ENCODE results near the gene MCTP2.

- TF ChIP-seq ZNF121 (CRISPR knock-in tag; IDR thresholded peaks at IDR 0.05) (no peak), ZNF138 (CRISPR knock-in tag; conservative IDR thresholded peaks at IDR 0.05) (no peak), TEAD4 (CRISPR knock-in tag; IDR thresholded peaks at IDR 0.05) (no peak), MAX (CRISPR knock-in tag; IDR thresholded peaks at IDR 0.05) (no peak), FOXJ3 (CRISPR knock-in tag; IDR thresholded peaks at IDR 0.05; ENCODE audit: borderline replicate concordance) (no peak), CBFB (CRISPR knock-in tag; IDR thresholded peaks at IDR 0.05; ENCODE audit: low read depth) (no peak), GABPB1 (CRISPR knock-in tag; IDR thresholded peaks at IDR 0.05) (no peak), ELF4 (CRISPR knock-in tag; IDR thresholded peaks at IDR 0.05; ENCODE audit: low read depth) (no peak), NFE2L1 (CRISPR knock-in tag; IDR thresholded peaks at IDR 0.05) (no peak), NR1H2 (CRISPR knock-in tag; IDR thresholded peaks at IDR 0.05) (no peak), ATF1 (CRISPR knock-in tag; IDR thresholded peaks at IDR 0.05) (no peak)
- TF ChIP-seq, protein P1, sequence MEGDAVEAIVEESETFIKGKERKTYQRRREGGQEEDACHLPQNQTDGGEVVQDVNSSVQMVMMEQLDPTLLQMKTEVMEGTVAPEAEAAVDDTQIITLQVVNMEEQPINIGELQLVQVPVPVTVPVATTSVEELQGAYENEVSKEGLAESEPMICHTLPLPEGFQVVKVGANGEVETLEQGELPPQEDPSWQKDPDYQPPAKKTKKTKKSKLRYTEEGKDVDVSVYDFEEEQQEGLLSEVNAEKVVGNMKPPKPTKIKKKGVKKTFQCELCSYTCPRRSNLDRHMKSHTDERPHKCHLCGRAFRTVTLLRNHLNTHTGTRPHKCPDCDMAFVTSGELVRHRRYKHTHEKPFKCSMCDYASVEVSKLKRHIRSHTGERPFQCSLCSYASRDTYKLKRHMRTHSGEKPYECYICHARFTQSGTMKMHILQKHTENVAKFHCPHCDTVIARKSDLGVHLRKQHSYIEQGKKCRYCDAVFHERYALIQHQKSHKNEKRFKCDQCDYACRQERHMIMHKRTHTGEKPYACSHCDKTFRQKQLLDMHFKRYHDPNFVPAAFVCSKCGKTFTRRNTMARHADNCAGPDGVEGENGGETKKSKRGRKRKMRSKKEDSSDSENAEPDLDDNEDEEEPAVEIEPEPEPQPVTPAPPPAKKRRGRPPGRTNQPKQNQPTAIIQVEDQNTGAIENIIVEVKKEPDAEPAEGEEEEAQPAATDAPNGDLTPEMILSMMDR (IDR thresholded peaks at IDR 0.05), result no peak
- TF ChIP-seq, protein P2, sequence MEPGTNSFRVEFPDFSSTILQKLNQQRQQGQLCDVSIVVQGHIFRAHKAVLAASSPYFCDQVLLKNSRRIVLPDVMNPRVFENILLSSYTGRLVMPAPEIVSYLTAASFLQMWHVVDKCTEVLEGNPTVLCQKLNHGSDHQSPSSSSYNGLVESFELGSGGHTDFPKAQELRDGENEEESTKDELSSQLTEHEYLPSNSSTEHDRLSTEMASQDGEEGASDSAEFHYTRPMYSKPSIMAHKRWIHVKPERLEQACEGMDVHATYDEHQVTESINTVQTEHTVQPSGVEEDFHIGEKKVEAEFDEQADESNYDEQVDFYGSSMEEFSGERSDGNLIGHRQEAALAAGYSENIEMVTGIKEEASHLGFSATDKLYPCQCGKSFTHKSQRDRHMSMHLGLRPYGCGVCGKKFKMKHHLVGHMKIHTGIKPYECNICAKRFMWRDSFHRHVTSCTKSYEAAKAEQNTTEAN (CRISPR knock-in tag; IDR thresholded peaks at IDR 0.05), result no peak
These were observed 27.9 kb downstream of the MCTP2 start for GRCh38 chr15:94259121-94259751.

Measured in WTC11 (cell line).